UCSD-AML1 (cell line): ENCODE data around the gene SLC35B1.
"Not testable (repeated sequence)": the region's sequence is repeated elsewhere in the genome, so short reads cannot be mapped to it uniquely, and the experiment has no call there.

Experiments used
- DNase-seq: peaks from one replicate; lab custom pipeline; 2025; ENCODE audit not compliant: unreplicated experiment; lab: John Stamatoyannopoulos, UW

SLC35B1 gene

DNA sequence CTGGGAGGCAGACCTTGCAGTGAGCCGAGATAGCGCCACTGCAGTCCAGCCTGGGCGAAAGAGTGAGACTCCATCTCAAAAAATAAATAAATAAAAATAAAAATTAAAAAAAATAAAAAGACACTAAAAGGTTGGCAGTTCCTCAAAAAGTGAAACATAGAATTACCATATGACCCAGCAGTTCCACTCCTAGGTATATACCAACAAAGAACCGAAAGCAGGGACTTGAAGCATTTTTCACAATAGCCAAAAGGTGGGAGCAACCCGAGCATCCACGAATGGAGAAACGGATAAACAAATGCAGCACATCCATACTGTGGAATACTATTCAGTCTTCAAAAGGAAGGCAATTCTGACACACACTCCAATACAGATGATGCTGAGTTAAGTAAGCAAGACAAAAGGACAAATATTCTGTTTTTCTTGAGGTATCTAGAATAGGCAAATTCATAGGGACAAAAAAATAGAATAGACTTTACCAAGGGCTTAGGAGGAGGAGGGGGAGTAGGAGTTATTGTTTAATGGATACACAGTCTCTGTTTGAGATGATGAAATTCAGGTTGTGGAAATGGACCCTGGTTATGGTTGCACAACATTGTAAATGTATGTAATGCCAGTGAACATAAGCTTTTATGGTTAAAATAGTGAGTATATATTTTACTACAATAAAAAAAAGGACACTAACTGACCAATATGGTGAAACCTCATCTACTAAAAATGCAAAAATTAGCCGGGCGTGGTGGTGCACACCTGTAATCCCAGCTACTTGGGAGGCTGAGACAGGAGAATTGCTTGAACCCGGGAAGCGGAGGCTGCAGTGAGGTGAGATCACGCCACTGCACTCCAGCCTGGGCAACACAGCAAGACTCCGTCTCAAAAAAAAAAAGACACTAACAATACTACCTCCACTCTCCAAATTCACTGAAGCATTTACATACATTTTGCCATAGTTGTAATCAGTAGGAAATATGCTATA, 27.0 kb upstream of the SLC35B1 start:
- DNase-seq, result no peak

DNA sequence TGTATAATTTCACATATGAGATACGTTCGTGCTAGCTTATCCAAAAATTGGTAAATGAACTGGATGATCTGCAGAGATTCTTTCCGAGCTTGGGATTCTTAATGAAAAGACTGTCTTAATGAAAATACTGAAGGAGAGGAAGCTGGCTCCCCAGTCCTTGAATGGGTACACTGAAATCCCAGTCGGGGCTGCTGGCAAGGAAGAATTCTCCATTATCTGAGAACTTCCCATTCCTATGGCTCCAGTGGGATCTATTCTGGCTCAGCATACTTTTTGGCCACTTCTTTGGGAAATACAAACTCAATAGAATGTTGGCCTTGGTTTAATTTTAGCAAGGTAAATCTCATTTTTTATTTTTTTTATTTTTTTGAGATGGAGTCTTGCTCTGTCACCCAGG, 23.7 kb upstream of the SLC35B1 start:
- DNase-seq, result no peak

DNA sequence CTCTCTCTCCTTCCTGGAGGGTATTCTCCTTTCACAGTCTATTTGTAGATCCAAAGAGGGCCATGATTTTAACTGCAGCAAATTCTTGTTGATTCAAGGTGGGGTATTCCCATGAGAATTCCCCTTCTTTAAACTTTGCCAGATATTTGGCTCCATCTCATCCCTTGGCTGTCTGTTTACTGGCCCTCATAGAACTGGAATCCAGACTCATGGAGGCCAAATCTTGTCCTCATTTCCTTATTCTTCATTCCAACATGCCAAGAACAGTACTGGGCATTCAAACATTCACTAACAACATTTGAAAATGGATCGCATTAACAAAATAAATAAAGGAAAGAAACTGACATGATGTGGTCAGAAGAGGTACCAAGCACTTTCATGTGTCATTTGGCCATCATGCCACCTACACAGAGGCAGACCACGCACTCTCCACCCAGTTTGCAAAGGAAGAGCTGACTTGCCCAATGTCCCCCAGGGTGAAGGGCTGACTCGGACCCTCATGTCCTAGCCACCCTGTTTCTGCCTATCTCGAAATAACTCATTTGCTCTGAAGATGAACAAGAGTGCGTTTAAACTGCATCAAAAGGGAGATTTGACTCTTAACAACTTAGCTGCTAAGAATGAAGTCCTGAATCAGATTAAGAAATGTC, 23.1 kb upstream of the SLC35B1 start:
- no peak for DNase-seq

DNA sequence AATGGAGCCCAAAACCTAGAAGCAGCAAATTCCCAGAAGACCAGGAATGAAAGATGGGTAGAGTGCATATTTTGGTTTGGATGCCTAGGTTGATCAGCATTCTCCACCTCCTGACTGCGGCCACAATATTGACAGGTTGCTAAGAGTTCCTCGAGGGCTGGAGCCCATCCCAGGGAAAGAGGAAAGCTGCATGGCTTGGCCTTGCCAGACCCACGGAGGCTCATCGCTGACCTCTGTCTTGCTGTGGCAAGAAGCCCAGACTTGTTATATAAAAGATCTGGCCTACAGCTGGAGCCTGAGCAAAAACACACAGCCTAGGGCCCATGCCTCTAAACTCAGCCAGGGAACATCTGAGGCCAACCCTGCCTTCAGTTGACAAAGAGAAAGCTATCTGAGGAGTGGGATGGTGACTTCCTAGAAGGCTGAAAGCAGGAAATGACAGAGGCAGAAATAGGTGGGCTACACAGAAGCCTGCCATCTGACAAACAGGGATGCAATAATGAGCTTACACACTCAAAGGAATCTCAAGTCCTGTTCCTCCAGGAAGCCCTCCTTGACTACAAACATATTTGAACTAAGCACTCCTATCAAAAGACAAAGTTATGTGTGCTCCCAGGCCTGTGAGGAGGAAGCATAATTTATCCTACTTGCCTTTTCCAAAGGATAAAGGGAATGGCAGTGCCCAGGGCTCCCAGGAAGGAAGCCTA, 22.5 kb upstream of the SLC35B1 start:
- no peak for DNase-seq

DNA sequence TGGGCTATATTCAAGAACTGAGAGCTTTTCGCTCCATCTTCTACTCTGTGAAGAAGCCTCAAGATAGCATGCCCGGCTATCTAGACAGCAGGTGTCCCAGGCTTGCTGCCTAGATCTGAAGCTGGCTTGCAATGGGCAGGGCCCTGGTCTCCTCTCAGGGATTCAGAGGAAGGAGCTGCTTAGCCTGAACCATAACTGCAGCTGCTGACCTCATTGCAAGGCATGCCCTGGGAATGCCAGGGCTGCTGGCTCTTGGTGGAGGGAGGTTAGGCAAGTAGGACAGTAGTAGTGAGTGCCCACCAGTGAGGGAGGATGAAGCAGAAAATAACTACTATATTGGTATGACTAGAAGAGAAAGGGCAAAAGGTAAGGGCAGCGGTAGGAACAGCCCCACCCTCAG, 21.3 kb upstream of the SLC35B1 start:
- no peak for DNase-seq

DNA sequence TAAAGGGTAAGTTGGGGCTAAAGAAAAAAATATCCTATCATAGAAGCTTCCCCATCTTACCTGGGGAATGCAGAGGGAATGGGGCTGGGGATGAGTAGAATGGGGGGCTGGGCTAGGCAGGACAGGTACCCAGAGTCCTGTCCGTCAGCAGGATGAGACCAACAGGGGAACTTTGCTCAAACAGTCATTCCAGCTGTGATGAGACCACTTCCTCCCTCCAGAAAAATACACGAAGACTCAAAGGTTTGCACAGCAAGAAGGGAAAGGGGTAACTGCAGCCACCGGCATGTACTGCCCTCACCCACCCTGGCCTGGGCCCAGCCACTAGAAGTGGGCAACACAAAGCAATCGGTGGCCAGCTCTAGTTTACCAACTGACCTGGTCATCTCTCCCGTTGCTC, 20.7 kb upstream of the SLC35B1 start:
- DNase-seq, result no peak

DNA sequence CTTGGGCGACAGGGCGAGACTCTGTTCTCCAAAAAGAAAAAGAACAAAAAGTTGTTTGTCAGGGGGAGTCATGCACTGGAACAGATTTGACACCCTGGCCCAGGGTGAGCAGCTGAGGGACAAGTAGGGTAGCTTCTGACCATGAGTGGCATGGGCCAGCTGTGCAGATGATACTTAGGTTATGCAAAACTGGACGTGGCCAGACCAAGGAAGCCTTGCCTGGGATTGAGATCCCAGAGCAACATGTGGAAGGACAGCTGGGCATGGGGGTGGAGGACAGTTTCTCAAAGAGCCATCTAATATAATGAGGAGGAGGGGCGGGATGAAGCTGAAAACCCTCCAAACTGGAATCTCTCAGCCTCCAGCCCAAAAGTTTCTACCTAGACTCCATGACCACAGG, 19.6 kb upstream of the SLC35B1 start:
- DNase-seq, result no peak

DNA sequence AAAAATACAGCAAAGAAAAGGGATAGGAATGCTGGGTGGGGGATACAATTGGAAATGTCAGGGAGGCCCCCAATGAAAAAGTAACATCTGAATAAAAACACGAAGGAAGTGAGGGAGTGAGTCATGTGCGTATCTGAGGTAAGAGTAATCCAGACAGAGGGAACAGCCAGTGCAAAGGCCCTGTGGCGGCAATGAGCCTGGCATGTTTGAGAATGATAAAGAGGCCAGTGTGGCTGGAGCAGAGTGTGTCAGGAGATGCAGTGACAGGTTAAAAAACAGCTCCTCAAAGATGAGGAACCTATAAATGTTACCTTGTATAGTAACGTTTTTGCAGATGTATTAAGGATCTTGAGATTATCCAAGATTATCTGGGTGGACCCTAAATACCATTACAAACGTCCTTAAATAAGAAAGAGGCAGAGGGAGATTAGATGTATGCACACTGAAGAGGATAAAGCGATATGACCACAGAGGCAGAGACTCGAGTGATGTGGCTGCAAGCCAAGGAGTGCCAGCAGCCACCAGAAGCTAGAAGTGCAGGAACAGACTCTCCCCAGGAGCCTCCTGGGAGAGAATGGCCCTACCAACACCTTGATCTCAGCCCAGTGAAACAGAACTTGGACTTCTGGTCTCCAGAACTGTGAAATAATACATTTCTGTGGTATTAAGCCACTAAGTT, 17.8 kb upstream of the SLC35B1 start:
- DNase-seq, result no peak

DNA sequence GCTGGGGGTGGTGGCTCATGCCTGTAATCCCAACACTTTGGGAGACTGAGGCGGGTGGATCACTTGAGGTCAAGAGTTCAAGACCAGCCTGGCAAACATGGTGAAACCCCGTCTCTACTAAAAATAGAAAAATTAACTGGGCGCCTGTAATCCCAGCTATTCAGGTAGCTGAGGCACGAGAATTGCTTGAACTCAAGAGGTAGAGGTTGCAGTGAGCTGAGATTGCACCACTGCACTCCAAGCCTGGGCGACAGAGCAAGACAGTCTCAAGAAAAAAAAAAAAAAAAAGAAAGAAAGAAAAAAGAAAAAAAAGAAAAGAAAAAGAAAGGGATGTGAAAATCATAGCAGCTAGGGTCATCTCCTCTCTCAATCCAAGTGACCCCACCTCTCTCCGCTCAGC, 16.8 kb upstream of the SLC35B1 start:
- DNase-seq, result not testable (repeated sequence)

DNA sequence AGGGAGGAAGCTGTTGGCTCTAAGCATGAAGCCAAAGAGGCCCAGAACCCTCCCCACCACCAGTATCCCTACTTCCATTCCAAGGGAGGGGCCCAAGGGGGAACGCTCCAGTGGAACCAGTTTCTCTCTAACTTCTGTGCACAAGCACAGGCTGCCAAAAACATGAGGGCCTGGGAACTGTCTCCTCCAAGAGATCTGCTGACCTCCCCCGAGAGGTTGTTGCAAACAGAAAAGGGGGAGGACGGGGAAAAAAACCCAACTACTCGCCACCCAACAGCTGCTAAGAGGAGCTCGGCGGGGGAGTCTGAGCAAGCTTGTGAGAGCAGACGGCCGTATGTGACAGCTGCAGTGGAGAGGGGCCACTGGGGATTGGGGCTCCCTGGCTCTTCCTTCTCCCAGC, 15.7 kb upstream of the SLC35B1 start:
- no peak for DNase-seq

DNA sequence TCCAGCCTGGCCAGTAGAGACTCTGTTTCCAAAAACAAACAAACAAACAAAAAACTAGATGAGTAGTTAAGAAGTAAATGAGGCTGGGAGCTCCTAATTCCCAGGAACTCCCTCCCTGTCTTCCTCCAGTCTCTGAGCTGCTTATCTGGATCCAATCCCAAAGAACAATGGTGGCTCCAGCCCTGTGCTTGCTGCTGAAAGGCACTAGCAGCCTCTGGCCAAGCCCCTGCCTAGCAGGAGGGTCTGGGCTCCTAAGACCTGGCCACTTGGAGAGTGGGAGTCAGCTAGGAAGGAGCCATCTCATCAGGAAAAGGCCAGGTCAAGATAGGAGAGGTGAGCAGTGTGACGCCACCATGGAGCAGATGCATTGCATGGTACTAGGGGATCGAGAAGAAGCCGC, 14.3 kb upstream of the SLC35B1 start:
- no peak for DNase-seq

DNA sequence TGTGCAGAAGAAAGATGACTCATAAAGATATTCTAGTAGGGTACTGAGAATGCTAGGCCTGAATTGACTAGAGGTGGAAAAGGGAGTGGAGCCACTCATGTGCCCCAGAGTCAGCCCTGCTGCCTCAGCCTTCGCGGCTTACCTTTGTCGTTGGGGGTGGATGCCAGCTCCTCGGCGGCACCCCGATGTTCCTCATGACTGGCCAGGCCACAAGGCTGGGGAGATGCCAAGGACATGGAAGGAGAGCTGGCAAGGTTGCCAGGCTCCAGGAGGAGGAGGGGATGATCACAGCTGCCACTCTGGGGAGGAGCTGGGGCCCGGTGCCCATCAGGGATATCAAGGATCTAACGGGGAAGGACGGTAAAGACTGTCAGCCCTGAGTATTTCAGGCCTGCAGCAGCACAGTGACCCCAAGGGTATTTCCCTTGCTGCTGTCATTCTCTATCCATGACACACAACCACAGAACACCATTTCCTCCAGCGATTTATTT, 9.7 kb upstream of the SLC35B1 start:
- no peak for DNase-seq

DNA sequence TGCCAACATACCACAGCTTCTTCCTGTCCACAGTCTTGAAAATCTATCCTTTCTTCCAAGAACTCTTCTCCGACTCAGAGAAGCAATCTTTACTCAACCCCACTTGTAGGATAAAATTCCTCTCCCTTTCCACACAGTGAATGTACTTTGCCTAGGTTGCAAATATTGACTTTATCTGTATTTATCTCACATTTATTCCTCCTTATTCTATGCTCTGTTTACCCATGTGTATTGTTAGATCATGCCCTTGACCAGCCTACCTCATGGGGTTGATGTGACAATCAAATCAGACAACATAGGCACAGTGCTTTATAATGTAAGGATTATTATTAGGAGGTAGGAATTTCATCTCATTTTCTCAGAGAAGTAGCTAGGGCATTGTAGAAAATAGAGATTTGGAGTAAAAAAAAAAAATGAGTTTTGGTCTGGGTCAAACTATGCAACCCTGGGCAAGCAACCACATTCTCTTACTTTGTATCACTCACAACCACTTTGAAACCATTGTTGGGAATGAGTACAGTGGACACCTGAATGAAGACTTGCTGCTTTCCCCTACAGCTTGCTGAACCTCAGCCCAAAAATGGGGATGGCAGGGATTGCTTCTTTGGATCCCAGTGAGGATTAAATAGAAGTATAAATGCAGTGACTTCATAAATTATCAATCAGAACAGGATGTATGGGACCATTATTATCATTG, 9.1 kb upstream of the SLC35B1 start:
- no peak for DNase-seq

DNA sequence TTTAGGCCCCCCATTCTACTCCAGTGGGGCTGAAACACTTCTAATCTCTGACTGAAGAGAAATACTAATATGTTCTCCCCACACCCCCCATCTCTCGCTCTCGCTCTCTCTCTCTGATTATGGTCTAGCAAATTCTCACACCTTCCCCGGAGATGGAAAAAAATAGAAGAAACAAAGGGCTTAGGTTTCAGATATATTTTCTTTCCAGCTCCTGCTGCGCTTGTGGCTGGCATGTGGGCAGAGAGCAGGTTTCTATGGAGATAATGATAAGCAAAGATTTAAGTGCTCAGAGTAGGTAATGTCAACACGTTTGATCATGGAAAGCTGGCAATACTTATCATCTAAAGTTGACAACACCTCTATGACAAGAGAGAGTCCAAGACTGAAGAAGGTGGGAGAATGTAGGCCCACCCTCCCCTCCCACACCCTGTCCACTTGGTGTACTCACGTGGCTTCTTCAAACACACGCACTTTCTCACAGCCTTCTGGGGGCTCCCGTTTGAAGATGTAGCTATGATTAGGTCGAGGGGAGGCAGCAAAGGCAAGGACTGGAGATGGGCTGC, 8.0 kb upstream of the SLC35B1 start:
- no peak for DNase-seq

DNA sequence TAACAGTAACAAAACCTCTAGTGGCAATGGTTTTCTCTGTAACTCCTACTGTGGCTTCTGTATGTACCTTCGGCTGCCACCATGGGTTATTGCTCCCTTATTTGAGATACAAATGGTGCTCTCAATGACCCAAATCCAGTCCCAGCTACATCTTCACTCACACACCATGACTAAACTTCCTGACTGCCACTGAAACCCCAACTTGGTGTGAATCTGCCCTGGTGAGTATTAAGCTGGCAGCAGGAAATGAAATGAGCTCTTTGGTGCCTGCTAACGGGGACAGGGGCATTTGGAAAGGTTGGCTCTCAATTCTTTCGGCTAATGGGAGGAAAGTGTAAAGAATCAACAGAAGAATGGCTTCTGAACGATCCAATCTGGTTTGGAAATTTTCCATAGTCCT, 7.5 kb upstream of the SLC35B1 start:
- DNase-seq, result no peak

DNA sequence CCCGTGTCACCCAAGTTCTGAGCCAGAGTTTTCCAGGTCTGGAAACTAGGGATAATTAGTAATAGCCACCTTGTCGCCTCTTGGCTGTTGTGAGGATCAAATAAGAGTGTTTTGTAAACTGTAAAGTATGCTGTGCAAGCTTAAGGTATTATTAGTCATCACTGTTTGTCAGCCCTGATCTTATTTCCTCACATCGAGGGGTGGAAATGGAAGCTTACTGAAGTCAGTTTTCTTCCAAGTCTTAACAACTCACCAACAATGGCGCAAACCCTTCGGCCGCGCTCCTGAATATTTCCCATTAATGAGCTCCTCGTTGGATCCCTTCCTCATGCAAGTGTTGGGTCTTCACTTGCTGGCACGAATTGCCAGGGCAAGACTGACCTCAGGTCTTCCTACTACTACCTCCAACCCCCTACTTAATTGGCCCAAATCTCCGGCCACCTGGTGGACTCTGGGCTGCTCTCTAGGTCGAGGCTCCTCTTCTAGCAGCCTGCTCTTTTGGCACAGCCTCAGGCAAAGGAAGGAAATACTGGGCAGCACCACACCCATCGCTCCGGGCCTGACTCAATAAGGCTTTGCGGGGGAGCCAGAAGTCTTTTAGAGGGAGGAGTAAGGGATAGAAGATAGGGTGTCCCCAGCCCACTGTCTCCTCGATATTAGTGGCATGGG, 885 bp upstream of the SLC35B1 start:
- DNase-seq, result no peak

DNA sequence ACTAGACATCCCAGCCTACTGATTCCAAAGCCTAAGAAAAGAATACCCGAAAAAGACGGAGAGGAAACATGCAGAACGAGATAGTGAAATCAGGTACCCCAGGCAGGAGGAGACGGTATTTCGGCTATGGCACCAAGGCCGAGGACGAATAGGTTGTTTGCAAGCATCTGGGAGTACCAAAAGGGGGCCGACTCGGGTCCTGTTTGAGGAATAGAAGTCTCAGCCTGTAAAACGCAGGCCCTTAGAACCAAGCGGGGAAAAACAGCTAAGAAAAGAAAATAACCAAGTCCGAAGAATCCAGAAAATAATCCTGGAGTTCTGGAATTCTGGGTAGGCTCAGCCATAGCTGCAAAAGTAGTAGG, 537 bp downstream of the SLC35B1 start:
- no peak for DNase-seq

DNA sequence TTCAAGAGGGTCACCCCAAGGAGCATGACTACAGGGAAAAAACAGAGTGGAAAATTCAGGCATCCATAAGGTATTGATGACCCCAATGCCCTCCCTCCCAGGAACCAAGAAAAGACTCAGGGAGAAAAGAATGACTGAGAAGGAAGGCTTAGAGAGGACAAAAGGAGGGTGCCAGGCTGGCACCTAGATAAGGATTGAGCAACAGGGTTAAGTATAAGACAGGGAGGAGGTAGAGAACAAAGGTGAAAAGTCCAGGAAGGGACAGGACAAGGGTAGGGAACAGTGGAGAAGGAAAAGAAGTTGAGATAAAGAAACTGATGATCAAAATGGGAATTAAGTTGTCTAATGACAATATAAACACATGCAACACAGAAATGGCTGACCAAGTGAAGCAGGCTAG, 2.5 kb downstream of the SLC35B1 start:
- no peak for DNase-seq

DNA sequence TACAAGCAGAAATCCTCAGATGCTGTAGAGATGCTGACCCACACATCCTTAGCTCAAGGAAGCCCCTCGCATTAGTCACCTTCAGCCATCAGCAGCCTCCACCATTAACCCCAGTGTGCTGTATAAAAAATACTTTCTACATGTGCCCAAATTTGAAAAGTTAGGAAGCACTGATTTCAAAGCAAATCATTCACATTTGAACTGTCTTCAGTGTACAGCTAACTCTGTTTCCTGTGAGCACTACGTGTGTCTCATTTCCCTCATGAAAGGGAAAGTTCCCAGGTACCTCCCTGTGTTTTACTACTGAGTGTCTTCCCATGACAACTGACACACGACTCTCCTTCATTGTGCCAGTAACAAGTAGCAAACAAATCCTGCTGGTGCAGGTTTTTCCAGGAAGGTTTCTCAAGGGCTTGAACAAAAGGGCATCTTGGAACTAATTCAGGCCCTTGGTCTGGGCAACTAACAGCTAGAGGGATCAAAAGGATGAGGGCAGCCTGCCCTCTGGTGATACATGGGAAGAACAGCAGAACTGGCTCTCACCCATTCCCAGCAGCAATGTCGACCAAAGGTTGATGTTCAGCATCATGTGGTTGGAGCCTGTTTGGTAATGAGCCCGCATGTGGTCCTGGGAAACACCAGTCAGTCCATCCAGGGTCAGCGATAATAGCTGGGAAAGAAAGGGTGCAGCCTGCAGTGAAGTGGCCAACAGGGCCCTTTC, 4.0 kb downstream of the SLC35B1 start:
- DNase-seq, result peak; percentile 33
